GM12873 (cell line): ENCODE measurements around the gene JUN.

Experiments
- TF ChIP-seq, protein P1 (sequence below): IDR thresholded peaks from 2 replicates; pipeline ENCODE4 v1.5.1; 2012; ENCODE audit warnings: low read depth, mild to moderate bottlenecking, moderate library complexity, low read length, control low read depth; ENCODE audit not compliant: insufficient read depth; ENCODE audit errors: missing control alignments

JUN gene

GRCh38 chr1:58814251-58815068 lies 30.6 kb upstream of the JUN start:
- TF ChIP-seq, protein P1, sequence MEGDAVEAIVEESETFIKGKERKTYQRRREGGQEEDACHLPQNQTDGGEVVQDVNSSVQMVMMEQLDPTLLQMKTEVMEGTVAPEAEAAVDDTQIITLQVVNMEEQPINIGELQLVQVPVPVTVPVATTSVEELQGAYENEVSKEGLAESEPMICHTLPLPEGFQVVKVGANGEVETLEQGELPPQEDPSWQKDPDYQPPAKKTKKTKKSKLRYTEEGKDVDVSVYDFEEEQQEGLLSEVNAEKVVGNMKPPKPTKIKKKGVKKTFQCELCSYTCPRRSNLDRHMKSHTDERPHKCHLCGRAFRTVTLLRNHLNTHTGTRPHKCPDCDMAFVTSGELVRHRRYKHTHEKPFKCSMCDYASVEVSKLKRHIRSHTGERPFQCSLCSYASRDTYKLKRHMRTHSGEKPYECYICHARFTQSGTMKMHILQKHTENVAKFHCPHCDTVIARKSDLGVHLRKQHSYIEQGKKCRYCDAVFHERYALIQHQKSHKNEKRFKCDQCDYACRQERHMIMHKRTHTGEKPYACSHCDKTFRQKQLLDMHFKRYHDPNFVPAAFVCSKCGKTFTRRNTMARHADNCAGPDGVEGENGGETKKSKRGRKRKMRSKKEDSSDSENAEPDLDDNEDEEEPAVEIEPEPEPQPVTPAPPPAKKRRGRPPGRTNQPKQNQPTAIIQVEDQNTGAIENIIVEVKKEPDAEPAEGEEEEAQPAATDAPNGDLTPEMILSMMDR = no peak

DNA sequence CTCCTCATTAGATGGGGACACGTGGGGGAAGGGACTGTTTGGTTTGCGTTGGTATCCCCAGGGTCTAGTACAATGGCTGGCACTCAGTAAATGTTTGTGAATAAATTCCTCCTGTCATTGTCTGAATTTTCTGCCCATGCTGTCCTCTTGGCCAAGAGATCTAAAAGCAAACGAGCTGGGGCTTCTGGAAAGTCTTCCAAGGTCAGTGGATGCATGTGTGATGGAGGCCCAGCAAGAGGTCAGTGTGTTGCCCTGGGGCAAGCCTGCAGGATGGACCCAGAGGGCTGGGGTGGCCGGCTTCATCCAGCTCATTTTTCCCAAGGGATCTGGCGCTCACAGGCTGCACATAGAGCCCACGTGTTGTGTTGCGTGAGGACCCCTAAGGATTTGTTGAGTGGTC lies 30.0 kb upstream of the JUN start:
- TF ChIP-seq, protein P1 = no peak

DNA sequence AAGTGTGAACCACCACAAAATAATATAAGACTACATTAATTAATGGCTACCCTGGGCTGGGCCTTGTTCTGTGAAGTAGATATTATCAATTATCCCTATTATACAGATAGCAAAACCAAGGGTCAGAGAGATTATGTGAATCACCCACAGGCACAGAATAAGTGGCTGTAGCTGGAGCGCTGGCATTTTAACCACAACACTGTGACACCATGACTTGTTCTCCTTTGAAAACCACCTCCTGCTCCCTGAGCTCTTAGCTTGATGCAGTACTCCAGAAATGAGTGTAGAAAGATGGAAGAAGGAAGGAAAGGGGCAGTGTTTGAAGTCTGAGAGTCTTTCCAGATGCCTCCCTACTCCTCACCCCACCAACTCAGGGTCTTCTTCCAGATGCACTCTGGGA lies 29.5 kb upstream of the JUN start:
- TF ChIP-seq, protein P1 = no peak

DNA sequence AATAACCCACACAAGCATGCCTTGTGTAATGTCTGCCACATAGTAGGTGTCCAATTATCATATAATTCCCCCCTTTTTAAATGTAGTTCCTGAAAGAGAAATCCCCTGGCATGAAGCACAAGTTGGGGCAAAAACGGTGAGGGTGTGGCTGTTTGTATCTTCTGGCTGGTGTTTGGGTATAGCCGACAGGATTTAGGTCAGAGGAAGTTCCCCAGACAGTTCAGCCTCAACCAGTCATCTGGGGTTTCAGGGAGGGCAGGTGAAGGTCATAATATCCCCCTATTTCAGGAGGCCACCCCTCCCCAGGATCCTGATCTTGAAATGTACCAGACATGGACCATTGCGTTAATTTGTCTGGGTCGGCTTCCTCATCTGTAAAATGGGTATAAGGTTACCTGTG lies 29.1 kb upstream of the JUN start:
- TF ChIP-seq, protein P1 = no peak

DNA sequence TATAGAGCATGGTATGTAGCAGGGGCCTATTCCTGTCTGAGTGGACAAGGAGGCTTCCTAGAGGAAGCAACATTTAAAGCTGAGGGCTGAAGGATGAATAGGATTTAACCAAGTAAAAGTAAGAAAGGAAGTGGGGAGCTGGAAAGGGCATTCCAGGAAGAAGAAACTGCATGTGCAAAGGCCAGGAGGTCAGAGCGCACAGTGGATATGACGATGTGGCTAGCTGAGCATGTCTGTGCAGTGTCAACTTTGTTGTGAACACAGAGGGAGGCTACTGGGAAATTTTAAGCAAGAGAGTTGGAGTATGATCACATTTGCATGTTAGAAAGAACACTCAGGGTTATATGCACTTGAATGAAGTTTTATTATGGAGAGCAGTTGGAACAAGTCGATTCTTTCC lies 28.6 kb upstream of the JUN start:
- TF ChIP-seq, protein P1 = no peak

DNA sequence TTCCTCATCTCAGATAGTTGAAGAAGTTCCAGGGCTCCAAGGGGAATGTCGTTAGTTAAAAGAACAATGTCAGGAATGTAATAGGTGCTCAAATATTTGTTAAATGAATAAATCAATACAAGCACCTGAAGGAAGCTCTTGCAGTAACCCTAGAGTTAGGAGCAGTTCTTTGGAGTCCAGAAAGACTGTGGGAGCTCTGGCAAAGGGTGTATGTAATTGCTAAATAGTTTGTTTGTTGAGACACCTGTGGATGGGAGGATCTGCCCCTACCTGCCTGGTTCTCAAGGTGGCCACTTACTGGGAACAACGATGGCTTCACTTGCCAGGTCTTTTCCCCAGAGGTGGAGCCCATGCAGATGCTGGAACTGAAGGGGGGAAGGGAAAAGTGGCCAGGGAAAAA lies 27.5 kb upstream of the JUN start:
- TF ChIP-seq, protein P1 = no peak

- TF ChIP-seq, protein P1 = no peak
Measured at GRCh38 chr1:58809325-58810010, 25.6 kb upstream of the JUN start.
